ENCODE measurements around the gene PGLYRP4.

GRCh38 chr1:153347856-153348255 is 785 bp downstream of the PGLYRP4 start:
- TF ChIP-seq CTCF (IDR thresholded peaks at IDR 0.05; ENCODE audit: low read length): no peak
- no peak for TF ChIP-seq EZH2 (IDR thresholded peaks at IDR 0.05; ENCODE audit: borderline replicate concordance, low read length)

All from OCI-LY1 (cell line).